Stimulated activated CD8-positive, alpha-beta memory T cell treated with anti-CD3 and anti-CD28 coated beads, Interleukin-4, amount 100 ng/mL, for 1 hour (primary cell): ENCODE data around the gene SRL.

Experiments used
- DNase-seq, 2 donors: peaks; one replicate each; pipeline ENCODE4 v3.0.0-alpha.2; 2020; ENCODE audit warnings: low read depth in 2 of 2, low spot score in 1 of 2

SRL gene

GRCh38 chr16:4202615-4203345, 39.1 kb downstream of the SRL start:
- no peak for DNase-seq

DNA sequence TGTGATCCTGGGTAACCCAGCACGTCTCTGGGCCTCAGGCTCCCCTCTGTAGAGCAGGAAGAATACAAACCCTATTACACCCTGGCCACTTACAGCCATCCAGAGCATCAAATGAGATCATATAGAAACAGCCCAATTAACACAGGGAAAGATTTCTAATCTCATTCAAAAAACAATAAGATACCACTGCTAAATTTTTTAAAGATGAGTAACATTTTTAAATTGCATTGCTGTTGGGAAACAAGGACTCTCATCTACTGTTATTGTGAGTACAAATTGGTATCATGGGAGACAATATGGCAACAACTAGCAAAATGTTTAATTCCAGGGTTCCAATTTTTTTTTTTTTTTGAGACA, 41.1 kb downstream of the SRL start:
- no peak for DNase-seq

GRCh38 chr16:4200000-4200780, 41.7 kb downstream of the SRL start:
- no peak for DNase-seq

DNA sequence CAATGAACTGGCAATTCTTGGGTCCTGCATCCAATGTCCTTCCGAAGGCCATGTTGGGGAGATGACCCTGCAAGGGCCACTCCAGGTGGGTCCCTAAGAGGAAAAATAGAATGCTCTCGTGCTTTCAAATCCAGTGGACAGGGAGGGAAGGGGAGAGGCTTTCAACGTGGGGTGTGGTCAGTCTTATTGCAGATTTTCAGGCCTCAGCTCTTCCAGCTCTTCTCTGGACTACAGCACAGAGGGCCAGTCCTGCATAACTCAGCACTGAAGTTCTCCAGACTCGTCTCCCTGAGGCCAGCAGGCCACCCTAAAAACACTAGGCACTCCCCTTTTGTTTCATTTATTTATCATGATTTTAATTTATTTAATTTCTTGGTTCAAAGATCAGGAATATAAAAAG, 43.1 kb downstream of the SRL start:
- DNase-seq: no peak

- DNase-seq: no peak
These were observed 47.2 kb downstream of the SRL start for GRCh38 chr16:4194661-4195060.

- no peak for DNase-seq
These were observed 48.0 kb downstream of the SRL start for GRCh38 chr16:4193920-4194319.

DNA sequence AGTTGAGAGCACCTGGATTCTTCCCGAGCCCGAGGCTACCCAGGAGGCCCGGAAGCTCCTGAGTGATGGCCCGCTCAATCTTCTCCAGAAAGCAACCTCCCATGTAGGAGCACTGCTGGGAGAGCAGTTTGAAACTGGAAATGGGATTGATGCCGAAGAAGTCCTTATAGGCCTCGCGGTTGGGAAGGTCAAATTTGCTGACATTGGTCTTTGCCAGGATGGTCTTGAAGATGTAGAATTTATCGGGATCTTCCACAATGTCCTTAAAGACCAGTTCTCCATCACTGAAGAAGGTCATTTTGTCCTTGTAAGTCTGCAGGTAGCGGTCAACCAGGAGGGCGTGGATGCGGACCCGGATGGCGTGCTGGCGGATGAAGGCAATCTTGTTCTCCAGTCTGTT, 49.7 kb downstream of the SRL start:
- DNase-seq: no peak

GRCh38 chr16:4190712-4191333, 51.1 kb downstream of the SRL start:
- no peak for DNase-seq

DNA sequence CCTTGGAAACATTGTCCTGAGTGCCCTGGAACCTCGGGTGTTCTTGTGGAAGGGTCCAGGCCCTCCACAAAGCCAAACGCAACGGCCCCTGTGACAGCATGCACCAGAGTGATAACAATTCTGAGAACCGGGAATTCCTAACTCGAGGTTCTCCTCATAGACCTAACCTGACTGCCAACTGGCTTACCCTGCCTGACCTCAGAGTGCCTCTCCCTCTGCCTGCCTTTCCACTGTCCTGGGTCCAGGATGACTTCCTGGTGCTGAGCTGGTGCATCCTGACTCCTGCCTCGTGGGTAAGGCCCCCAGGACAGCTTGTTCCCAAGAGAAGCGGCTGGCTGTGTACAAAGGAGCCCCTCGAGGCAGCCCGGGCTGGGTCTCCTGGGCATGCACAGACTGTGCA, 51.8 kb downstream of the SRL start:
- no peak for DNase-seq

GRCh38 chr16:4184038-4184702, 57.7 kb downstream of the SRL start:
- DNase-seq: no peak

- DNase-seq: peak; percentile 73 to 76
These were observed 58.4 kb downstream of the SRL start for GRCh38 chr16:4183237-4184037.

DNA sequence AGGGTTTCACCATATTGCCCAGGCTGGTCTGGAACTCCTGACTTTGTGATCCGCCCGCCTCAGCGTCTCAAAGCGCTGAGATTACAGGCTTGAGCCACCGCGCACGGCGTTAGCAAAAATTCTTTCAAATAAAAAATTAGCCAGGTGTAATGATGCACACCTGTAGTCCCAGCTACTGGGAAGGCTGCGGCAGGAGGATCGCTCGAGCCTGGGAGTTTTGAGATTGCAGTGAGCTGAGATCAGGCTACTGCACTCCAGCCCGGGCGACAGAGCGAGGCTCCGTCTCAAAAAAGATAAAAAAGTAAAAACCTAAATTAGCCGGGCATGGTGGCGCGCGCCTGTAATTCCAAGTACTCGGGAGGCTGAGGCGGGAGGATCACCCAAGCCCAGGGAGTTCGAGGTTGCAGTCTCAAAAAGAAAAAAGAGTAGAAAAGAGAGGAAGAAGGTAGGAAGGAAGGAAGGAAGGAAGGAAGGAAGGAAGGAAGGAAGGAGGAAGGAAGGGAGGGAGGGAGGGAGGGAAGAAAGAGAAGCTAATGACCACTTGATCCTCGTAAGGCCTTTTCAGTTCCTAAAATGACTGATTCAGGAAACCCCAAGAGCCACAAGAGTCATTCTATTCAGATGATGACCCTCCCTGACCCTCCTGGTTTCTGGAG, 59.2 kb downstream of the SRL start:
- DNase-seq: no peak

GRCh38 chr16:4180511-4180910, 61.4 kb downstream of the SRL start:
- DNase-seq: no peak

- DNase-seq: no peak
These were observed 62.1 kb downstream of the SRL start for GRCh38 chr16:4179763-4180260.

DNA sequence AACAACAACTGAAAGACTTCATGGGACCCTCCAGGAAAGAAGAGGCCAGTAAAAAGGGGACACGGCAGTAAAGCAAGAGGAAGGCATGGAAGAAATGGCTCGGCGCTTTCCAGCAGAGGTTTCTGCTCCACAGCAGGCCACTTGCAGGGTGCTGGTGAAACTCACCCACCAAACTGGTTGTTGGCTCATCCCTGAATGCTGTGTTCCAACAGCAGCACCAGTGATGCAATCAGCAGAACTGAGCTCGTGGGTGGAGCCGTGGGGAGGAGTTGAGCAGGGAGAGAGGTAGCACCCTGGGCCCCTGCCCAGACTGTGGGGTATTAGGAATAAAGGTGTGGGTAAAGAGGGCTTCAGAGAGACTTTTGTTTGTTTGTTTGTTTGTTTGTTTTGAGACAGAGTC, 62.9 kb downstream of the SRL start:
- no peak for DNase-seq

- no peak for DNase-seq
These were observed 63.3 kb downstream of the SRL start for GRCh38 chr16:4178468-4179010.

DNA sequence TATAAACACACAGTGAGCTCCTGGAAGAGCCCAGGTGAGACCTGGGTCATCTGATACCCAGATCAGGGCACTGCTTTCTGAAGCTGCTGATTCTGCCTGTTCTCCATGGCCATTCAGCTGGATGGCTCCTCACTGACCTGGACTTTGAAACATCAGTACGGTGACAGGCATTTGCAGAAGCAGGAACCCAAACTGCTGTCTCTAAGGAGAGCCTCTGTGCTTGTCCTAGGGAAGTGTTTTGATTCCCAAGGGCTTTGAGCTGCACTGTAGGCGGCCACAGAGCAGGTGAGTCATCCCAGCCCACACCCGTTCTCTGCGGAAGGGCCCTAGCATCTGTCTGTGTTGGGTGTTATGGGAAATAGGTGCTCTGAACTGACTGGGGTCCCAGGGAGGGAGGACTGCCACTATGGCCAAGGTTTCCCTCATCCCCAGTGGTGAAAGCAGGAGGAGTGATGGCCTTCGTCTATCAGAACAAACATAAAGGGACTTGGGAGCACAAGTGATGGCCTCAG, 64.9 kb downstream of the SRL start:
- DNase-seq: no peak

DNA sequence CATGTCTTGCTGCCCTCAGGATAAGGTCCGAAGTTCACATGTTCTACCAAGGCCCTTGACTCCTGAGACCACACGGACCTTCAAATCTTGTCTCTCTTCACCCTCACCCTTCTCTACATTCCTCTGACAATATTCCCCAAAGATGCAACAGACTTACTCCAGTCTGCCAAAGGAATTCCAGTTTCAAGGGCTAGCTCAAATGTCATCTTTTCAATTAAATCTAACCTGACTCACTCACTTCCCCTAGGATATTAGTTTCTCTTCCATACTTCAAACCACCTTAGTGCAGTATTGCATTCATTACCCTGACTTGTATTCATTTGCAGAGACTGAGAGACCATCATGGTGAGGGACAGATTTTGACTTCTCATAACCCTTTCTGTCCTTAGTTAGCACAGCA, 66.0 kb downstream of the SRL start:
- no peak for DNase-seq

DNA sequence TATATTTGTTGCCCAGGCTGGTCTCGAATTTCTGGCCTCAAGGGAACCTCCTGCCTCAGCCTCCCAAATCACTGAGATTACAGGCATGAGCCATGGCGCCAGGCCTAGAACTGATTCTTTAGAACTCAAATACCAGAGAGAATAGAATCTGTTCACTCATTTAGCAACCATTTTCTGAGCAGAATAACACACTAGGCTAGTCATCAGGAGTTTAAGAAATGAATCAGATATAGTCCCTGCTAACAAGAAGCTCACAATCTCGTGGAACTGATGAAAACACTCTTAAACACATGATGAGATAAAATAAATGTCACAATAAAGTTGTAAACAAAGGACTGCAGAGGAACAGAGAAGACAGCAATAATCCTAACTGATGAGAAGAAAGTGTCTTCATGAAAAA, 69.8 kb downstream of the SRL start:
- DNase-seq: no peak

- DNase-seq: no peak
These were observed 72.5 kb downstream of the SRL start for GRCh38 chr16:4169415-4169814.
